ENCODE data around the gene ATAD2B. TPM values are rescaled to one million over a fixed set of nuclear protein-coding genes. Genes with fewer than 3 reads are reported as not detected.

ATAD2B gene
- total RNA-seq, 2 experiments from 2014 or later, result 9.4 to 21.7 TPM

DNA sequence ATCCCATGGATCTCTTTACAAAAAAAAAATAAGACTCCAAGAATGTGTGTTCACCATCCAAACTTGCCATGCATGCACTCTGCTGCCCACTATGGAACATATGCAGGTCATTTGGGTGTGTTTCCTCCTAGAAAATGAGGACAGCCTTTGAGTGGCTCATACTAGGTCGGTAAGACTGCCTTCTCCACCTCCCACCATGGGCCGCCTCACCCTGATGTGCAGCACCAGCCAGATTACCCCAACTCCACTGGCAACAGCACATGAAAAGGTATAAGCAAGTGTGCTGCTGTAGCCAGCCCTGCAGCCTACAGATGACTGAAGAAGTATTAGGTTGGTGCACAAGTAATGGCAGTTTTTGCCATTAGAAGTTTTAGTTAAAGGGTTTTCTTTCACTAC, 214.2 kb downstream of the ATAD2B start:
- no peaks in the 10 kb centered on the region for H3K36me3 ChIP-seq (ENCODE audit: insufficient read depth, low read length)
- BruUV-seq (replicated peaks), result no TSS peak
- no peak overlapping the region for H3K4me2 ChIP-seq (ENCODE audit: low read length)
- H3K4me3 ChIP-seq (ENCODE audit: low read depth, low read length, poor library complexity, severe bottlenecking), result no peak overlapping the region
- H3K9me3 ChIP-seq (ENCODE audit: low read length), result no peaks in the 10 kb centered on the region
- H2AFZ ChIP-seq (ENCODE audit: low read length), result no peak overlapping the region
- POLR2A ChIA-PET, result no interaction called here
- no peaks in the 10 kb centered on the region for H3K79me2 ChIP-seq (ENCODE audit: insufficient read depth, low read depth, low read length)
- H4K20me1 ChIP-seq (ENCODE audit: insufficient read depth, low read length), result no peaks in the 10 kb centered on the region
- no peak for TF ChIP-seq EZH2phosphoT487 (IDR thresholded peaks at IDR 0.05; ENCODE audit: borderline replicate concordance, low read depth, low read length)
- TF ChIP-seq, protein P1, sequence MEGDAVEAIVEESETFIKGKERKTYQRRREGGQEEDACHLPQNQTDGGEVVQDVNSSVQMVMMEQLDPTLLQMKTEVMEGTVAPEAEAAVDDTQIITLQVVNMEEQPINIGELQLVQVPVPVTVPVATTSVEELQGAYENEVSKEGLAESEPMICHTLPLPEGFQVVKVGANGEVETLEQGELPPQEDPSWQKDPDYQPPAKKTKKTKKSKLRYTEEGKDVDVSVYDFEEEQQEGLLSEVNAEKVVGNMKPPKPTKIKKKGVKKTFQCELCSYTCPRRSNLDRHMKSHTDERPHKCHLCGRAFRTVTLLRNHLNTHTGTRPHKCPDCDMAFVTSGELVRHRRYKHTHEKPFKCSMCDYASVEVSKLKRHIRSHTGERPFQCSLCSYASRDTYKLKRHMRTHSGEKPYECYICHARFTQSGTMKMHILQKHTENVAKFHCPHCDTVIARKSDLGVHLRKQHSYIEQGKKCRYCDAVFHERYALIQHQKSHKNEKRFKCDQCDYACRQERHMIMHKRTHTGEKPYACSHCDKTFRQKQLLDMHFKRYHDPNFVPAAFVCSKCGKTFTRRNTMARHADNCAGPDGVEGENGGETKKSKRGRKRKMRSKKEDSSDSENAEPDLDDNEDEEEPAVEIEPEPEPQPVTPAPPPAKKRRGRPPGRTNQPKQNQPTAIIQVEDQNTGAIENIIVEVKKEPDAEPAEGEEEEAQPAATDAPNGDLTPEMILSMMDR (conservative IDR thresholded peaks at IDR 0.05; ENCODE audit: low read length), result no peak
- CTCF ChIA-PET (ENCODE audit: unreplicated experiment), result no interaction called here
- no peak overlapping the region for H3K27ac ChIP-seq (ENCODE audit: low read depth, low read length, poor library complexity, severe bottlenecking)
- H3K4me1 ChIP-seq (ENCODE audit: insufficient read depth, low read length, poor library complexity, severe bottlenecking), result no peaks in the 10 kb centered on the region
- intact Hi-C loops (cut with micrococcal nuclease; ENCODE audit: unreplicated experiment), result no loop called here
- H3K9me2 ChIP-seq (ENCODE audit: insufficient read depth, low read length), result no peaks in the 10 kb centered on the region
- DNase-seq (ENCODE audit: low spot score), result no peak

DNA sequence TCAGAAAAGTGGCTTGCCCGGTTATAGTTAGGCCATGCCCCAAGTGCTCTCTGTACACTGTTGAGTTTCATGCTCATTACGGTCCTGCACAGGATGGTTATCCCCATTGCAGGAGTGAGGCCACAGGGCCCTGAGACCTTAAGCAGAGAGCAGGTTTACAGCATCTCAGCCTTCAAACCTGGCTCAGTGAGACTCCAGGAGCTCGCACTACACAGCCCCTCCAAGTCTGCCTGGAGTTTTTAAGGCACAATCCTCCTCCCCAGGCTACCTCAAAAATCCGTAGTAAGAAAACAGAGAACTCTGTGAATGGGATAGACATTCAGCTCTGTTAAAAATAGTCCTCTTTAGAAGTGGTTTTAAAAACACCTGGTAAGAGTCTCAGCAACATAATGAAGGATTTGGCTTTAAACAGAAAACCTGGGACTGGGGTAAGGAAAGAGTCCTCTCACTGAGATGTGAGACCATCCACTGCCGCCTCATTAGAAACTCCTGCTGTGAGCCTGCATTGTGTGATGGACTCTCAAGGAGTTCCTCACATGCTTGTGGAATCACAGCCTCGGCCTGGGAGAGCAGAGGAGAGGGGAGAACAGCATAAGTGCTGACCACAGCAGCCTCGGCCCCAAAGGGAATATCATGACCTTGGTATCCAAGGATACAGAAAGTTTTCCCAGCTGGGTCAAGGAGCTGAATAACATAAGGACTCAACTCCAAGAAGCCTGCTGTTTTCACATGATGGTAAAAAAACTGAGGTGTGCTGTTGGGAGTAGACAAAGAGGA, 214.8 kb downstream of the ATAD2B start:
- no peaks in the 10 kb centered on the region for H3K4me1 ChIP-seq (ENCODE audit: insufficient read depth, low read length, poor library complexity, severe bottlenecking)
- no peaks in the 10 kb centered on the region for H3K79me2 ChIP-seq (ENCODE audit: insufficient read depth, low read depth, low read length)
- H3K9me3 ChIP-seq (ENCODE audit: low read length), result no peaks in the 10 kb centered on the region
- no peak overlapping the region for H3K4me2 ChIP-seq (ENCODE audit: low read length)
- CTCF ChIA-PET (ENCODE audit: unreplicated experiment), result no interaction called here
- intact Hi-C loops (cut with micrococcal nuclease; ENCODE audit: unreplicated experiment), result no loop called here
- no peaks in the 10 kb centered on the region for H3K36me3 ChIP-seq (ENCODE audit: insufficient read depth, low read length)
- H3K27ac ChIP-seq (ENCODE audit: low read depth, low read length, poor library complexity, severe bottlenecking), result no peak overlapping the region
- POLR2A ChIA-PET, result no interaction called here
- DNase-seq (ENCODE audit: low spot score), result no peak
- H3K9me2 ChIP-seq (ENCODE audit: insufficient read depth, low read length), result no peaks in the 10 kb centered on the region
- H2AFZ ChIP-seq (ENCODE audit: low read length), result no peak overlapping the region
- no peaks in the 10 kb centered on the region for H4K20me1 ChIP-seq (ENCODE audit: insufficient read depth, low read length)
- H3K4me3 ChIP-seq (ENCODE audit: low read depth, low read length, poor library complexity, severe bottlenecking), result no peak overlapping the region
- no peak for TF ChIP-seq EZH2phosphoT487 (IDR thresholded peaks at IDR 0.05; ENCODE audit: borderline replicate concordance, low read depth, low read length)
- TF ChIP-seq, protein P1 (conservative IDR thresholded peaks at IDR 0.05; ENCODE audit: low read length), result no peak
- no TSS peak for BruUV-seq (replicated peaks)

DNA sequence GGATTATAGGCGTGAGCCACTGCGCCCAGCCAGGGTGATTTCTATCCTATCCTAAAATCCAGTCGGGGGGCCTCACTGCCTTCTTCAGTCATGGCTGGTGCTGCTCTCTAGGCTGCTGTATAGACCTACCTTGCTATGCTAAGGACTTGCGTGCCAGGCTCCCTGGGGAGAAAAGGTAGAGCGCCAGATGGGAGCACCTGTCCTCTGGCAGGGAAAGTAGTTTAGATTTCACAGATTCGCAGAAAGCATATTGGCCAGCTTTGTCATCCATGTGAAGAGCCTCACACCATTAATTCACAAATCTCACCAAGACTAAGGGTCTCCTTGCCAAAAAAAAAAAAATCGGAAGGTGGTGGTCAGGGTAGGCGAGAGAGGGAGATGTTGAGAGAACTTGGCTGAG, 217.6 kb downstream of the ATAD2B start:
- intact Hi-C loops (cut with micrococcal nuclease; ENCODE audit: unreplicated experiment), result no loop called here
- ChIA-PET CTCF (ENCODE audit: unreplicated experiment) (no interaction called here), POLR2A (no interaction called here)
- DNase-seq (ENCODE audit: low spot score), result no peak
- no peak for TF ChIP-seq EZH2phosphoT487 (IDR thresholded peaks at IDR 0.05; ENCODE audit: borderline replicate concordance, low read depth, low read length)
- TF ChIP-seq, protein P1 (conservative IDR thresholded peaks at IDR 0.05; ENCODE audit: low read length), result no peak
- Histone ChIP-seq H2AFZ (ENCODE audit: low read length) (no peak overlapping the region), H3K4me1 (ENCODE audit: insufficient read depth, low read length, poor library complexity, severe bottlenecking) (no peaks in the 10 kb centered on the region), H3K79me2 (ENCODE audit: insufficient read depth, low read depth, low read length) (no peaks in the 10 kb centered on the region), H3K36me3 (ENCODE audit: insufficient read depth, low read length) (no peaks in the 10 kb centered on the region), H3K4me2 (ENCODE audit: low read length) (no peak overlapping the region), H3K9me3 (ENCODE audit: low read length) (no peaks in the 10 kb centered on the region), H3K9me2 (ENCODE audit: insufficient read depth, low read length) (no peaks in the 10 kb centered on the region), H3K4me3 (ENCODE audit: low read depth, low read length, poor library complexity, severe bottlenecking) (no peak overlapping the region), H3K27ac (ENCODE audit: low read depth, low read length, poor library complexity, severe bottlenecking) (no peak overlapping the region), H4K20me1 (ENCODE audit: insufficient read depth, low read length) (no peaks in the 10 kb centered on the region)
- no TSS peak for BruUV-seq (replicated peaks)

Data from OCI-LY7 (cell line).